HFFc6 (cell line): ENCODE results near the gene SHB. TPM values are rescaled to one million over a fixed set of nuclear protein-coding genes. Genes with fewer than 3 reads are reported as not detected.

Source experiments
- DNase-seq: peaks from one replicate; pipeline ENCODE4 v3.0.0-alpha.2; 2018
- H3K27ac Mint-ChIP-seq: 2 replicates; pipeline ENCODE4 v1.8.0; 2020; ENCODE audit warnings: mild to moderate bottlenecking, mixed read lengths
- H3K27me3 Mint-ChIP-seq: 2 replicates; pipeline ENCODE4 v1.8.0; 2021; ENCODE audit warnings: mild to moderate bottlenecking, moderate library complexity, mixed read lengths; ENCODE audit not compliant: insufficient read depth
- H3K36me3 Mint-ChIP-seq: 2 replicates; pipeline ENCODE4 v1.8.0; 2021; ENCODE audit warnings: low read depth, mixed read lengths
- H3K4me1 Mint-ChIP-seq: 2 replicates; pipeline ENCODE4 v1.8.0; 2020; ENCODE audit warnings: low read depth, mixed read lengths
- H3K4me3 Mint-ChIP-seq: 2 replicates; pipeline ENCODE4 v1.8.0; 2020; ENCODE audit warnings: mild to moderate bottlenecking, moderate library complexity, mixed read lengths
- H3K9me3 Mint-ChIP-seq: 2 replicates; pipeline ENCODE4 v1.8.0; 2020; ENCODE audit warnings: mild to moderate bottlenecking, mixed read lengths
- CTCF ChIP-seq: fragments of 200-600 bp; sonication (generic); IDR thresholded peaks from 2 replicates; pipeline ENCODE4 v1.5.0; 2021; ENCODE audit warnings: antibody characterized with exemption, mild to moderate bottlenecking
- total RNA-seq, 6 experiments: library from RNA; stranded (reverse); fragmentation: NEBNext Ultra II Directional; extraction: Animal tissue kit (Norgen Biotek cat#: 25700); gene quantifications; 2 replicates in 1 of 6; 3 replicates in 5 of 6; pipeline ENCODE4 v1.2.3, GENCODE V29; 2021

Gene SHB
- total RNA-seq, 6 experiments from 2014 or later: 26.8 to 29.8 (median 28.6) TPM

DNA sequence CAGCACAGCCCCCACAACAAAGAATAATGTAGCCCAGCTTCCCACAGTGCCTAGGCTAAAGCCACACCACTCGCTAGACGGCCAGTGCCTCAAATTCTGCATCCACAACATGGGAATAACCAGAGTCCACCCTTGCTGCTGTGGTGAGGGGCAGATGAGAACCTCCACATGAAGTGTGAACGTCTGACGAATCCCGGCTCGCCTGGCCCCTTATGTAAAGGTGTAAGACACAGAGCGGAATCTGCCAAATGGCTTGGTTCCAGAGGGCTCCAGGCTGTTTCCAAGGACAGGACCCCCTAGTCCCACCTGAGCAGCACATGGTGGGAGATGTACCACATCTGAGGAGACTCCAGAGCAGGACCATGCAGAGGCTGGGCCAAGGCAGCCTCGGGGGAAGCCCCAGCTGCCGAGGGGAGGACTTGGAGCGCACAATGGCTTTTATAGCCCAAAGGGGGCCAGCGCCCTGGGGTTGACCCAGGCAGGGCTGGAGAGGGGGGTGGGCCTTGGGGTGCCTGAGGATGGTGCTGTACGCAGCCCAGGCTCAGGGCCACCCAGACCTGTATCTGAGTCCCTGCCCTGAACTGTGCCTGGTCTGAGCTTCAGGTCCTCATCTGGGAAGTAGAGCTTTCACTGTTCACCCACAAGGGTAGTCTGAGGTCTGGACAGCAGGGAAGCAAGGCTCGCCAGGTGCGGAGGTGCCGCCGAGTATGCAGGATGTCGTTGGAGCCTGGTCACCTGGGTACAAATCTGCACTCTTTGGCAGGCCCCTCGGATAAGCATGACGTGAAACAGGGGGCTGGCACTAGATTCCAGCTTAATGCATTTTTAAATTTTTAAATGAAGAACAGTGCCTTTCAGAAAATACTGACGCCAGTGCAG is 140.2 kb downstream of the SHB start:
- H3K9me3 Mint-ChIP-seq: no peaks in the 10 kb centered on the region; the same call in 1 of the 2 replicates
- peaks cover 8% of the 10 kb centered on the region for H3K27me3 Mint-ChIP-seq
- peaks cover 29% of the 10 kb centered on the region for H3K36me3 Mint-ChIP-seq
- TF ChIP-seq CTCF: no peak
- H3K27ac Mint-ChIP-seq: peak overlapping the region; percentile 83
- DNase-seq: no peak
- H3K4me1 Mint-ChIP-seq: peaks cover 50% of the 10 kb centered on the region
- H3K4me3 Mint-ChIP-seq: no peak overlapping the region

- Mint-ChIP-seq H3K36me3 (peaks cover 21% of the 10 kb centered on the region), H3K27me3 (peaks cover 8% of the 10 kb centered on the region), H3K27ac (no peak overlapping the region), H3K4me1 (peaks cover 43% of the 10 kb centered on the region), H3K9me3 (no peaks in the 10 kb centered on the region; the same call in 1 of the 2 replicates), H3K4me3 (no peak overlapping the region)
- no peak for DNase-seq
- no peak for TF ChIP-seq CTCF
Measured at GRCh38 chr9:37927601-37928551, 141.2 kb downstream of the SHB start.

DNA sequence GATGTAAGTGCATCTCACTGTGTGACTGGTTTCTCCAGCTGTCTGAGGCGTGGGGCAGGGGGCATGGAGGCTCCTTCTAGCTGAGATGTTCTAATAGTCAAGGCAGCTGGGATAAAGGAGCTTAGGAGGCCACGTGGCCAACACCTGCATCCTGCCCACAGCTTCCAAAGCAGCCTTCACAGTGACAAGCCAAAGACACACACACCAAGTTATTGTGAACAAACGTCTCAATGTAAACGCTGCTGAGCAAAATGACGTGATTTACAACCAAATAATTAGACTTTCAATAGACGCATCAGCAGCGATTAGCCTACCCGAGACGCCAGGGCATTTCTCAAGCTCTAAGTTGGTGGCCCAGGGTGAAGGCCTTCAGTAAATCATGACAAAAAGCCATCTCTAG is 141.9 kb downstream of the SHB start:
- no peaks in the 10 kb centered on the region; the same call in 1 of the 2 replicates for H3K9me3 Mint-ChIP-seq
- peaks cover 8% of the 10 kb centered on the region for H3K27me3 Mint-ChIP-seq
- DNase-seq: no peak
- TF ChIP-seq CTCF: no peak
- H3K36me3 Mint-ChIP-seq: peaks cover 21% of the 10 kb centered on the region
- peaks cover 43% of the 10 kb centered on the region for H3K4me1 Mint-ChIP-seq
- no peak overlapping the region for H3K4me3 Mint-ChIP-seq
- H3K27ac Mint-ChIP-seq: no peak overlapping the region

GRCh38 chr9:37926737-37927118 is 142.3 kb downstream of the SHB start:
- Mint-ChIP-seq H3K27ac (no peak overlapping the region), H3K4me3 (no peak overlapping the region), H3K4me1 (peaks cover 42% of the 10 kb centered on the region), H3K27me3 (peaks cover 8% of the 10 kb centered on the region), H3K9me3 (no peaks in the 10 kb centered on the region; the same call in 1 of the 2 replicates), H3K36me3 (peaks cover 21% of the 10 kb centered on the region)
- no peak for TF ChIP-seq CTCF
- DNase-seq: no peak
